ENCODE results near the gene FJX1.

The FJX1 gene

DNA sequence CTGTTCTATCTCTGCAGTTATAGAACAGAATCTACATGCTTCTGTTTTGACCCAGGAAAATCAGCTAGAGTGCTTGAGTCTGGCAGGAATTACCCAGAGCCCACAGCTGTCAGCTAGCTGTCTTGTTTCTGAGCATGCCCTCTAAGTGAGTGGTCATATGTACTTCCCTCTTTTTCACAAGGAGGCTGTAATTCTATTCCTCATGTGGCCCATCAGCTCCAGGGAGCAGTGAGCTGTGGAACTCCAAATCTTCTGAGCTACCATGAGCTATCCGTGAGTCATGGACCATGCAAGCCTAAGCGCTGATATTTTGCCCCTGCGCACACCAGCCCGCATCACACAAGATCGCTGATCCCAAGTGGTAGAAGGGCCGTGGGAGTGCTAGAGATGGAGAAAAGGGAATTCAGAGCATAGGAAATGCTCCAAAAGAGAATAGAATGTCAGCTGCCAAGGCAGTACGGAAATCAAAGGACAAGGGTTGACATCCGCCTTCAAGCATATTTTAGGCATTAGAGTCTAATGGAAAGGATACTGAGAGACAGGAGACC, 5.4 kb downstream of the FJX1 start:
- no peak overlapping the region for H3K9ac ChIP-seq (ENCODE audit: low read length)
- H2BK5ac ChIP-seq (ENCODE audit: low read depth, low read length, poor library complexity, severe bottlenecking): no peak overlapping the region
- no peaks in the 10 kb centered on the region for H3K27me3 ChIP-seq (ENCODE audit: control insufficient read depth in 1 of 2, insufficient read depth in 1 of 2, low read length in 2 of 2)
- no peak overlapping the region for H3K4me3 ChIP-seq (ENCODE audit: insufficient read depth in 1 of 2, low read depth in 1 of 2, low read length in 2 of 2)
- H4K8ac ChIP-seq (ENCODE audit: low read length): no peak overlapping the region
- peak overlapping the region in 1 of 2 experiments; percentile 7 for H3K4ac ChIP-seq (ENCODE audit: low read depth in 1 of 2, low read length in 2 of 2)
- H3K36me3 ChIP-seq (ENCODE audit: control insufficient read depth in 1 of 2, insufficient read depth in 2 of 2, low read depth in 1 of 2, low read length in 2 of 2): no peaks in the 10 kb centered on the region
- H2BK15ac ChIP-seq (ENCODE audit: low read depth, poor library complexity, severe bottlenecking): peak overlapping the region; percentile 57
- peak overlapping the region; percentile 9 for H2AK5ac ChIP-seq (ENCODE audit: low read length, severe bottlenecking)
- H3K9me3 ChIP-seq (ENCODE audit: control insufficient read depth, low read length): no peaks in the 10 kb centered on the region
- H3K79me1 ChIP-seq (replicated peaks; ENCODE audit: low read length, poor library complexity, severe bottlenecking): peaks cover 8% of the 10 kb centered on the region
- no peak overlapping the region for H3K23ac ChIP-seq (ENCODE audit: low read length in 2 of 2)
- no peak overlapping the region for H2AFZ ChIP-seq (ENCODE audit: low read depth, low read length)
- H4K91ac ChIP-seq (ENCODE audit: low read length): no peak overlapping the region
- no peak overlapping the region for H2BK12ac ChIP-seq (ENCODE audit: low read length in 2 of 2)
- peak overlapping the region; percentile 89 for H3K27ac ChIP-seq (ENCODE audit: low read length, poor library complexity, severe bottlenecking)
- WGBS: 70% methylated on average over 8 of the region's 8 CpGs
- H3K18ac ChIP-seq (ENCODE audit: low read depth in 1 of 2, low read length in 2 of 2): peak overlapping the region in 1 of 2 experiments; percentile 8
- H3K14ac ChIP-seq (ENCODE audit: low read length in 2 of 2): no peak overlapping the region
- DNase-seq: peak; percentile 83
- peak overlapping the region; percentile 14 for H3K4me2 ChIP-seq (ENCODE audit: low read length, poor library complexity, severe bottlenecking)
- H2BK120ac ChIP-seq (ENCODE audit: low read depth, low read length): no peak overlapping the region
- H3K4me1 ChIP-seq (ENCODE audit: control insufficient read depth, insufficient read depth, low read depth, low read length): peaks cover 13% of the 10 kb centered on the region

DNA sequence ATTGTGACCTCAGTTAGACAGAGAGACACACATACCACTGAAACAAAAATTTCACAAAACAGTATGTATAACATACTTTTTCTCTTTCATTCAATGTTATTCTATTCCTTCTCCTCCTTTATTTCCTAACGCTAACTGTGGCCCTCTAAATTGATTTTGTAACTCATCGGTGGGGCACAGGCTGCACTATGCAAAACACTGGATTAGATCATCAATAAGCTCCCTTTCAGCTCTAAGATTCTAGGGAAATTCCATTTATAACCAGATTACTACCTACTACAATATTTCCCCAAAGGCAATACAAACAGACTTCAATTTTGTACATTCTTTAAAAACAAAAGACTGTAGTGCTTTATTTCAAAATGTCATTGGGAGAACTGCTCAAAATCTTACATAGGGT, 6.1 kb downstream of the FJX1 start:
- no peak overlapping the region for H2BK5ac ChIP-seq (ENCODE audit: low read depth, low read length, poor library complexity, severe bottlenecking)
- peaks cover 5% of the 10 kb centered on the region for H3K79me1 ChIP-seq (replicated peaks; ENCODE audit: low read length, poor library complexity, severe bottlenecking)
- peak overlapping the region; percentile 72 for H2AK5ac ChIP-seq (ENCODE audit: low read length, severe bottlenecking)
- H2BK15ac ChIP-seq (ENCODE audit: low read depth, poor library complexity, severe bottlenecking): no peak overlapping the region
- H4K91ac ChIP-seq (ENCODE audit: low read length): no peak overlapping the region
- H3K18ac ChIP-seq (ENCODE audit: low read depth in 1 of 2, low read length in 2 of 2): no peak overlapping the region
- H3K14ac ChIP-seq (ENCODE audit: low read length in 2 of 2): no peak overlapping the region
- no peak for DNase-seq
- H3K4me2 ChIP-seq (ENCODE audit: low read length, poor library complexity, severe bottlenecking): no peak overlapping the region
- no peak overlapping the region for H3K23ac ChIP-seq (ENCODE audit: low read length in 2 of 2)
- H3K4me3 ChIP-seq (ENCODE audit: insufficient read depth in 1 of 2, low read depth in 1 of 2, low read length in 2 of 2): no peak overlapping the region
- 94% methylated on average over 2 of the region's 2 CpGs for WGBS
- no peaks in the 10 kb centered on the region for H3K27me3 ChIP-seq (ENCODE audit: control insufficient read depth in 1 of 2, insufficient read depth in 1 of 2, low read length in 2 of 2)
- no peak overlapping the region for H3K9ac ChIP-seq (ENCODE audit: low read length)
- no peak overlapping the region for H4K8ac ChIP-seq (ENCODE audit: low read length)
- H3K27ac ChIP-seq (ENCODE audit: low read length, poor library complexity, severe bottlenecking): peak overlapping the region; percentile 89
- H2AFZ ChIP-seq (ENCODE audit: low read depth, low read length): no peak overlapping the region
- H3K4ac ChIP-seq (ENCODE audit: low read depth in 1 of 2, low read length in 2 of 2): no peak overlapping the region
- H3K4me1 ChIP-seq (ENCODE audit: control insufficient read depth, insufficient read depth, low read depth, low read length): peaks cover 7% of the 10 kb centered on the region
- H2BK120ac ChIP-seq (ENCODE audit: low read depth, low read length): no peak overlapping the region
- no peak overlapping the region for H2BK12ac ChIP-seq (ENCODE audit: low read length in 2 of 2)
- H3K9me3 ChIP-seq (ENCODE audit: control insufficient read depth, low read length): no peaks in the 10 kb centered on the region
- H3K36me3 ChIP-seq (ENCODE audit: control insufficient read depth in 1 of 2, insufficient read depth in 2 of 2, low read depth in 1 of 2, low read length in 2 of 2): no peaks in the 10 kb centered on the region

DNA sequence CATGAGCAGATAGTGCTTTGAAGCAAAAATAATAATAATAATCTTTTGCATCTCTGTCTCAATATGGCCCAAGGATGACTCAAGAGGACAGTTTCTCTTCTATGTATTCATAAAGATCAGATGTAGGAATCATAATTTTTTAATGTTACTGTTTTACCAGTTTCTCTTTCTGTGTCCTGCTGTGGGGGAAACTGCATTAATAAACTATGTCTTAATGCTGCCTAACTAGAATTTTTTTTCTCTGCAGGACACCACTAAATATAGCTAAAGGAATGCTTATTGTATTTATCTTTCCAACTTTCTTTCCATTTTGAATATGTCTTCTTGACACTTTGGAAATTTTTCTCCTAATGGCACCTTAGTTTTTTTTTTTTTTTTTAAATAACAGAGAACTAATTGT, 6.5 kb downstream of the FJX1 start:
- Histone ChIP-seq H3K4ac (ENCODE audit: low read depth in 1 of 2, low read length in 2 of 2) (no peak overlapping the region), H2AK5ac (ENCODE audit: low read length, severe bottlenecking) (no peak overlapping the region), H3K4me2 (ENCODE audit: low read length, poor library complexity, severe bottlenecking) (no peak overlapping the region), H3K18ac (ENCODE audit: low read depth in 1 of 2, low read length in 2 of 2) (no peak overlapping the region), H3K23ac (ENCODE audit: low read length in 2 of 2) (no peak overlapping the region), H3K9ac (ENCODE audit: low read length) (no peak overlapping the region), H3K14ac (ENCODE audit: low read length in 2 of 2) (no peak overlapping the region), H3K4me3 (ENCODE audit: insufficient read depth in 1 of 2, low read depth in 1 of 2, low read length in 2 of 2) (no peak overlapping the region), H3K36me3 (ENCODE audit: control insufficient read depth in 1 of 2, insufficient read depth in 2 of 2, low read depth in 1 of 2, low read length in 2 of 2) (no peaks in the 10 kb centered on the region), H4K91ac (ENCODE audit: low read length) (no peak overlapping the region), H3K9me3 (ENCODE audit: control insufficient read depth, low read length) (no peaks in the 10 kb centered on the region), H2BK15ac (ENCODE audit: low read depth, poor library complexity, severe bottlenecking) (no peak overlapping the region), H2BK5ac (ENCODE audit: low read depth, low read length, poor library complexity, severe bottlenecking) (no peak overlapping the region), H2BK120ac (ENCODE audit: low read depth, low read length) (no peak overlapping the region), H3K79me1 (replicated peaks; ENCODE audit: low read length, poor library complexity, severe bottlenecking) (peaks cover under 1% of the 10 kb centered on the region), H3K27ac (ENCODE audit: low read length, poor library complexity, severe bottlenecking) (peak overlapping the region; percentile 27), H3K4me1 (ENCODE audit: control insufficient read depth, insufficient read depth, low read depth, low read length) (peaks cover 6% of the 10 kb centered on the region), H3K27me3 (ENCODE audit: control insufficient read depth in 1 of 2, insufficient read depth in 1 of 2, low read length in 2 of 2) (no peaks in the 10 kb centered on the region), H4K8ac (ENCODE audit: low read length) (no peak overlapping the region), H2AFZ (ENCODE audit: low read depth, low read length) (no peak overlapping the region), H2BK12ac (ENCODE audit: low read length in 2 of 2) (no peak overlapping the region)
- no peak for DNase-seq

DNA sequence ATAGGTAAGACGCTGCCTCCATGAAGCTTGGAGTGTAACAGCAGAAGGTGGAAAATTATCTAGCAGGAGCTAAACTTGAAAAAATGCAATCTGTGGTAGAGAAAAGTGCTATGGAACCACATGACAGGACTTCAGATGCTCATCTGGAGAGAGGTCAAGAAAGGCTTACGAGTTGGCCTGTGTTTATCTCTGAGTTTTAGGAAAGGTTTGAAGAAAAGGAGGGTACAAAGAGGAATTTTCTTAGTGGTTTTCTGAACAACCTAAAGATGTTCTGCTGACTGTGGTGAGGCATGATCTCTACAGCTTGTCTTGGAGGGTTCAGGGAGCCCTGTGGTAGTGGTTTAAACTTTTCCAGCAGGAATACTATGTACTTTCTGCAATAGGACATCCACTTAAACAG, 8.2 kb downstream of the FJX1 start:
- DNase-seq: no peak
- H3K4ac ChIP-seq (ENCODE audit: low read depth in 1 of 2, low read length in 2 of 2): no peak overlapping the region
- H3K36me3 ChIP-seq (ENCODE audit: control insufficient read depth in 1 of 2, insufficient read depth in 2 of 2, low read depth in 1 of 2, low read length in 2 of 2): no peaks in the 10 kb centered on the region
- no peaks in the 10 kb centered on the region for H3K9me3 ChIP-seq (ENCODE audit: control insufficient read depth, low read length)
- WGBS: 64% methylated on average over 2 of the region's 2 CpGs
- H3K14ac ChIP-seq (ENCODE audit: low read length in 2 of 2): no peak overlapping the region
- no peak overlapping the region for H3K4me3 ChIP-seq (ENCODE audit: insufficient read depth in 1 of 2, low read depth in 1 of 2, low read length in 2 of 2)
- H4K91ac ChIP-seq (ENCODE audit: low read length): no peak overlapping the region
- peak overlapping the region; percentile 44 for H2AK5ac ChIP-seq (ENCODE audit: low read length, severe bottlenecking)
- H3K79me1 ChIP-seq (replicated peaks; ENCODE audit: low read length, poor library complexity, severe bottlenecking): no peaks in the 10 kb centered on the region
- no peak overlapping the region for H4K8ac ChIP-seq (ENCODE audit: low read length)
- H3K4me1 ChIP-seq (ENCODE audit: control insufficient read depth, insufficient read depth, low read depth, low read length): peaks cover 5% of the 10 kb centered on the region
- no peak overlapping the region for H2BK5ac ChIP-seq (ENCODE audit: low read depth, low read length, poor library complexity, severe bottlenecking)
- no peak overlapping the region for H2AFZ ChIP-seq (ENCODE audit: low read depth, low read length)
- no peak overlapping the region for H3K18ac ChIP-seq (ENCODE audit: low read depth in 1 of 2, low read length in 2 of 2)
- H2BK120ac ChIP-seq (ENCODE audit: low read depth, low read length): no peak overlapping the region
- H3K23ac ChIP-seq (ENCODE audit: low read length in 2 of 2): no peak overlapping the region
- H2BK12ac ChIP-seq (ENCODE audit: low read length in 2 of 2): no peak overlapping the region
- no peak overlapping the region for H3K4me2 ChIP-seq (ENCODE audit: low read length, poor library complexity, severe bottlenecking)
- H3K9ac ChIP-seq (ENCODE audit: low read length): no peak overlapping the region
- H2BK15ac ChIP-seq (ENCODE audit: low read depth, poor library complexity, severe bottlenecking): no peak overlapping the region
- H3K27ac ChIP-seq (ENCODE audit: low read length, poor library complexity, severe bottlenecking): no peak overlapping the region
- H3K27me3 ChIP-seq (ENCODE audit: control insufficient read depth in 1 of 2, insufficient read depth in 1 of 2, low read length in 2 of 2): no peaks in the 10 kb centered on the region
